NT2/D1 (cell line): Measurements from ENCODE around the gene RGS3.

Source experiments
- SUZ12 ChIP-seq: IDR thresholded peaks from 2 replicates; pipeline ENCODE4 v1.6.1; 2011; ENCODE audit not compliant: insufficient read length, insufficient read depth; ENCODE audit errors: extremely low read depth
- ZNF274 ChIP-seq: IDR thresholded peaks from 2 replicates; pipeline ENCODE4 v1.6.1; 2011; ENCODE audit warnings: mild to moderate bottlenecking, low read depth, low read length

DNA sequence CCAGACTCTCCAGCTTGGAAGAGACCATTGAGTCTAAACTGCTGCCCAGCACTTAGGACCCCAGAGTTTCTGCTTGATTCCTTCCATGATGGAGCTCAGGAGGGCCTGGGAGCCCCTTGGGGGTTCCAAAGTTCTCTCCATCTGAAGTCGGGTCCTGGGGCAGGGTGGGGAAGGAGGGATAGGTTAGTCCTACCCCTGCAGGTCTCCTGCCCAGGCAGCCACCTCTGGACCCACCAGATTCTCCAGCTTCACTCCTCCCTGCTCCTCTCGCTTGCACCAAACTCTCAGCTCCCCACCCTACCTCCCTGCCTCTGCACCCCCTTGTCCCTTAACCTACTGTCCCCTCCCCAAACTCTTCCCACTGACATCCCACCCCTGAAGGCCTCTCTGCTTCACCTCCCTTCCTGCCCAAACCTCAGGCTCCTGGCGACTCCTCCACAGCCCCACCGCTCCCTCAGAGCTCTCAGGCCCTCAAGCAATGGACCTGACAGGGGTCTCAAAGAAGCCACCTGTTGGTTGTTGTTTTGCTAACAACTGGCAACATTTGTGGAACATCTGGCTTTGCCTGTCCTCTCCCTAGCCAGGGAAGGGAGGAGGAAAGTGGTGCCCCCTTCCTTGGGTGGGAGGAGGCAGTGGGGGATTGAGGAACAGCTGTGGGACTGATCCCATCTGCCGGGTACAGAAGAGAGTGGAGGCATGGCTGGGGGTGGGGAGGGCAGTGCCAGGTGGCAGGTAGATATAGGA, 137.5 kb downstream of the RGS3 start:
- TF ChIP-seq ZNF274 (no peak), SUZ12 (no peak)
